AG04449 (cell line): Measurements from ENCODE around the gene VIPR2.

Experiments used
- CTCF ChIA-PET: fragments of 350-600 bp; formaldehyde crosslinking; extraction: SDS; loops from one replicate; lab custom pipeline; 2021; ENCODE audit warnings: antibody characterized with exemption; lab: Yijun Ruan, JAX
- POLR2A ChIA-PET: fragments of 400-600, 350-600 bp; formaldehyde crosslinking; extraction: SDS; loops from one replicate; lab custom pipeline; 2020; ENCODE audit warnings: antibody characterized with exemption, inconsistent platforms; lab: Yijun Ruan, JAX
- DNase-seq: peaks from one replicate; pipeline ENCODE4 v3.0.0-alpha.2; 2010; ENCODE audit warnings: low read depth, low spot score
- H3K4me3 ChIP-seq: 2 replicates; pipeline ENCODE4 v1.5.1; 2011; ENCODE audit warnings: low read depth, mild to moderate bottlenecking, control low read depth, low read length
- TF ChIP-seq, protein P1 (sequence below): IDR thresholded peaks from one replicate; pipeline ENCODE4 v1.5.1; 2011; ENCODE audit warnings: mild to moderate bottlenecking, moderate library complexity, low read length, control low read depth, inconsistent platforms; ENCODE audit not compliant: insufficient read depth; ENCODE audit errors: missing control alignments

Gene VIPR2

DNA sequence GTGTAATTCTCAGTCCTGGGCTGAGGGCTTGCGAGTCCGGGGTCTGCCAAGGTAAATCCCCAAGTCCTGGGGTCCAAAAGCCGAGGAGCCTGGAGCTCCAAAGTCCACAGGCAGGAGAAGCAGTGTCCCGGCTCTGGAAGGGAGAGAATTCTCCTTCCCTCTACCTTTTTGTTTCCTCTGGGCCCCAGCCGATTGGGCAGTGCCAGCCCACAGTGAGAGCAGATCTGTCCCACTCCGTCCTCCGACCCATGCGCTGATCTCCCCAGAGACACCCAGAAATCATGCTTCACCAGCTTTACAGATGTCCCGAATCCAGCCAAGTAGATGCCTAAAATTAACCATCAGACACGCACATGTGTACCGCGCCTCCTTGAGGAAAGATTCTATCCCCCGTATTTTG lies 8.1 kb upstream of the VIPR2 start:
- ChIA-PET CTCF (no interaction called here), POLR2A (no interaction called here)
- H3K4me3 ChIP-seq: no peak overlapping the region
- TF ChIP-seq, protein P1, sequence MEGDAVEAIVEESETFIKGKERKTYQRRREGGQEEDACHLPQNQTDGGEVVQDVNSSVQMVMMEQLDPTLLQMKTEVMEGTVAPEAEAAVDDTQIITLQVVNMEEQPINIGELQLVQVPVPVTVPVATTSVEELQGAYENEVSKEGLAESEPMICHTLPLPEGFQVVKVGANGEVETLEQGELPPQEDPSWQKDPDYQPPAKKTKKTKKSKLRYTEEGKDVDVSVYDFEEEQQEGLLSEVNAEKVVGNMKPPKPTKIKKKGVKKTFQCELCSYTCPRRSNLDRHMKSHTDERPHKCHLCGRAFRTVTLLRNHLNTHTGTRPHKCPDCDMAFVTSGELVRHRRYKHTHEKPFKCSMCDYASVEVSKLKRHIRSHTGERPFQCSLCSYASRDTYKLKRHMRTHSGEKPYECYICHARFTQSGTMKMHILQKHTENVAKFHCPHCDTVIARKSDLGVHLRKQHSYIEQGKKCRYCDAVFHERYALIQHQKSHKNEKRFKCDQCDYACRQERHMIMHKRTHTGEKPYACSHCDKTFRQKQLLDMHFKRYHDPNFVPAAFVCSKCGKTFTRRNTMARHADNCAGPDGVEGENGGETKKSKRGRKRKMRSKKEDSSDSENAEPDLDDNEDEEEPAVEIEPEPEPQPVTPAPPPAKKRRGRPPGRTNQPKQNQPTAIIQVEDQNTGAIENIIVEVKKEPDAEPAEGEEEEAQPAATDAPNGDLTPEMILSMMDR: no peak
- no peak for DNase-seq

DNA sequence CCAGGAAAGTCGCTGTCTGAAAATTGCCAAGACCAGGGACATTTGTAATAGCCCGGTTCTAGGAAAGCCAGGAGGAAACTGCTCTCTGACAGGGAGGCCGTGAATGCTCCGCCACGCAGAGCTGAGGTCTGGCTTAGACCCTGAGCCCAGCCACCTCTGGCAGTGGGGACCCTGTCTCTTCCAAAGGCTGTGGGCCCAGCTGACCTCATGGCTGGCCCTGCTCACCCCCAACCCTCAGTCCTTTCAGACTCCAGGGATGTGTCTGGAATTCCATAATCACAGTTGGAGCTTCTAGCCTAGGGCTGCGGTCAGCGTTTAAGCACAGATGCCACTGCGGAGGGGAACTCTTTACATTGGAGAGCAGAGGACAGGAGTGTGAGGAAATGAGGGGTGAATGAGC lies 6.6 kb upstream of the VIPR2 start:
- DNase-seq: no peak
- H3K4me3 ChIP-seq: no peak overlapping the region
- ChIA-PET POLR2A (no interaction called here), CTCF (no interaction called here)
- TF ChIP-seq, protein P1: no peak

DNA sequence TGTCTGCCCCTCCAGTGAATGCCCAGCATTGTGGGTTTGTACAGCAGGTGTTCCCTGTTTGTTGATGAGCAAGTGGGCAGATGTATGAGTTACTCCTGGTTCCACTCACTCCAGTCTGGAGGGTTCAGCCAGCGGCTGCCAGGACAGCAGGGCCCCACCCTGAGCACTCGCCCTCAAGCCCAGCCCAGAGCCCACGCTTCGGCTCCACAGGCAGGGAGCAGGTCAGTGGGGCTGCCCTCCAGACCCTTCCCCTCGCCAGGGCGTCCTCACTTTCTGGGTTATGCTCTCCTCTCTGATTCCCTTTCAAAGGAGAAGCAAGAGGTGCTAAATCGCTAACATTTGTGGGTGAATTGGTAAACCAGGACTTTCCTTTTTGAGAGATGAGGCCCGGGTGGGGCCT lies 4.8 kb upstream of the VIPR2 start:
- DNase-seq: no peak
- CTCF ChIA-PET: no interaction called here
- TF ChIP-seq, protein P1: no peak
- POLR2A ChIA-PET: no interaction called here
- H3K4me3 ChIP-seq: no peak overlapping the region

DNA sequence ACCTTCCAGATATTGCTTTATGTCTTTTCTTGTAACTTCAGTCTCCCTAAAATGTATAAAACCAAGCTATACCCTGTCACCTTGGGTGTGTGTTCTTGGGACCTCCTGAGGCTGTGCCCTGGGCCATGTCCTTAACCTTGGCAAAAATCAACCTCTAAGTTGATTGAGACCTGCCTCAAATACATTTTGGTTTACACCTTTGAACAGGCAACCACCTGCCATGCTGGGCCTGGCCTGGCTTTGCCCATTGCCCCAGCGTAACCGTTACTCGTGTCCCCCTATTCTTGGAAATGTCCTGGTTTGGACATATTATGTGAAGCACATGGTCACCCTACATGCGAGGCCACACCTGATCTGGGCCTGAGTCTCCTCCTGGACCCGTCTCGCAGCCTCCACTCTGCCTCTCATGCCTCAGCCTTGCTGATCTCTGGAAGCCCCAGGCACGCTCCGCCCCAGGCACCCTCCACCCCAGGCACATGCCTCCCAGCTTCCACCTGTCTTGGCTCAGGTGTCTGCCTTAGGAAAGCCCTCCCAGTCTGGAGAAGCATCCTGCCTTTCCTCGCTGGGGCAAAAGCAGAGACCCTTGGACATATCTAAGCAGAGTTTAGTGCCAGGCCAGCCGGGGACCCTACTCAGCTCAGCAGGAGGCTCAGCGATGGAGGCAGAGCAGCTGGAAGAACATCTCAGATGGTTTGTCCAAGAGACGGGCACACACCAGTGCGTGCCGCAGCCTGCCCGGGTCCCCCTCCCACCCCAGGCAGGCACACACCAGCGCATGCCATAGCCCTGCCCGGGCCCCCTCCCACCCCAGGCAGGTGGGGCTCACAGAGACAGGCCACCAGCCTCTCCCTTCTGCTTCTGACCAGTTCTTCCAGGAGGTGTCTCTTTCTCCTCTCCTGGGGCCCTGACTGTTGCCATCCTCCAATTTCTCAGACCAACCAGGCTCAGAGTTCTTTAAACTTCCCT lies 4.0 kb upstream of the VIPR2 start:
- CTCF ChIA-PET: no interaction called here
- DNase-seq: no peak
- TF ChIP-seq, protein P1: no peak
- POLR2A ChIA-PET: no interaction called here
- no peak overlapping the region for H3K4me3 ChIP-seq

DNA sequence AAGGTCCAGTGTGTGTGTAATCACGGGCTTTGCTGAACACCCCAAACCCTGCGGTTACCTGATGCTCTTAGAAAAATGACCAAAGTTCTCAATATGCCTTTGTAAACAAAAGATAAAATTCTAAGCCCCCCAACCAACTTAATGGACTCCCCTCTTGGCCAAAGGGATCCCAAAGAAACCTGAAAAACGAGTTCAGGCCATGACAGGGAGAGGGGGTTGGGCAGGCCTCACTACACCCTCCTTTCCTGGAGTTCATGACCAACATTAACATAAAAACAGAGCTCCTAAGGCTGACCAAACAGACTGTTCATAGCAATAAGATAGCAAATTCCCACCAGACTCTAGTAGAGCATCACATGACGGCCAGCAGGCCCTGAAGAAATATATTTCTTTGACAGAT lies 3.0 kb upstream of the VIPR2 start:
- H3K4me3 ChIP-seq: no peak overlapping the region
- ChIA-PET CTCF (no interaction called here), POLR2A (no interaction called here)
- DNase-seq: no peak
- TF ChIP-seq, protein P1: no peak

DNA sequence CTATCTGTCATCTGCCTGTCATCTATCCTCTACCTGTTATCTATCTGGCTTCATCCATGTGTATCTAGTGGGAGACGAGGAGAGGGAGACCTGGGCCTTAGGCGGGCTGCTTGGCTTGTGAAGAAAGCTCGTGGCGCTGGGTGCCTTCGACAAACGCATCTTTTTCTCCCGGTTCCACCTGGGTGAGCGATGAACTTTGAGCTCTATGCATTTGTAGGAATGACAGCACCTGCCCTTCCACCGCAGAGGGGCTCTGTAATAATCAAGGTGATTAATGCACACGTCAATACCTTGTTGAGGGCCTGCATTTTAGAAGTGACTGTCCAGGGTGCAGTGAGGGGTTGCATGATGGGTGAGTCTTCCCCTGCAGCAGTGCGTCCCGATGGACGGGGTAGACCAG lies 2.6 kb upstream of the VIPR2 start:
- ChIA-PET CTCF (no interaction called here), POLR2A (no interaction called here)
- no peak overlapping the region for H3K4me3 ChIP-seq
- TF ChIP-seq, protein P1: no peak
- DNase-seq: no peak
